GM12801 (cell line): ENCODE results near the gene ATP7A.

Experiments used
- TF ChIP-seq, protein P1 (sequence below): IDR thresholded peaks from one replicate; pipeline ENCODE4 v1.5.1; 2011; ENCODE audit warnings: control low read depth; ENCODE audit not compliant: insufficient read length; ENCODE audit errors: extremely low read depth

ATP7A gene

DNA sequence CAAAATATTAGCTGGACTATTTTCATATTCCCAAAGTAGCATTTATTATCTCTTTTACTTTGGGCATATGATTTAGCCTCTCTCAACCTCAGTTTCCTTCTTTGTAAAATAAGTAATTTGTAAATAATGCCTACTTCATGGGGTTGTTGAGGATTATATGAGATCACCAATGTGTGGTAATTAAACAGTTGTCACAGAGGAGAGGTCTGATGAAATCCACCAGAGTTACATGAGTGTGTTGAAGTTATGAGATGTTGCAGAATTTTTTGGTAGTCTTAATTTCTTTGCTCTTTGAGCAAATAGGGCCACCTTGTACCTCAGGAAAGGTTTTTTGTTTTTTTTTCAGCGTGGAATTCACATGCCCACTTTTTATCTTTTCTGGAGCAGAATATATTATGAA lies 9.8 kb upstream of the ATP7A start:
- TF ChIP-seq, protein P1, sequence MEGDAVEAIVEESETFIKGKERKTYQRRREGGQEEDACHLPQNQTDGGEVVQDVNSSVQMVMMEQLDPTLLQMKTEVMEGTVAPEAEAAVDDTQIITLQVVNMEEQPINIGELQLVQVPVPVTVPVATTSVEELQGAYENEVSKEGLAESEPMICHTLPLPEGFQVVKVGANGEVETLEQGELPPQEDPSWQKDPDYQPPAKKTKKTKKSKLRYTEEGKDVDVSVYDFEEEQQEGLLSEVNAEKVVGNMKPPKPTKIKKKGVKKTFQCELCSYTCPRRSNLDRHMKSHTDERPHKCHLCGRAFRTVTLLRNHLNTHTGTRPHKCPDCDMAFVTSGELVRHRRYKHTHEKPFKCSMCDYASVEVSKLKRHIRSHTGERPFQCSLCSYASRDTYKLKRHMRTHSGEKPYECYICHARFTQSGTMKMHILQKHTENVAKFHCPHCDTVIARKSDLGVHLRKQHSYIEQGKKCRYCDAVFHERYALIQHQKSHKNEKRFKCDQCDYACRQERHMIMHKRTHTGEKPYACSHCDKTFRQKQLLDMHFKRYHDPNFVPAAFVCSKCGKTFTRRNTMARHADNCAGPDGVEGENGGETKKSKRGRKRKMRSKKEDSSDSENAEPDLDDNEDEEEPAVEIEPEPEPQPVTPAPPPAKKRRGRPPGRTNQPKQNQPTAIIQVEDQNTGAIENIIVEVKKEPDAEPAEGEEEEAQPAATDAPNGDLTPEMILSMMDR, result no peak

DNA sequence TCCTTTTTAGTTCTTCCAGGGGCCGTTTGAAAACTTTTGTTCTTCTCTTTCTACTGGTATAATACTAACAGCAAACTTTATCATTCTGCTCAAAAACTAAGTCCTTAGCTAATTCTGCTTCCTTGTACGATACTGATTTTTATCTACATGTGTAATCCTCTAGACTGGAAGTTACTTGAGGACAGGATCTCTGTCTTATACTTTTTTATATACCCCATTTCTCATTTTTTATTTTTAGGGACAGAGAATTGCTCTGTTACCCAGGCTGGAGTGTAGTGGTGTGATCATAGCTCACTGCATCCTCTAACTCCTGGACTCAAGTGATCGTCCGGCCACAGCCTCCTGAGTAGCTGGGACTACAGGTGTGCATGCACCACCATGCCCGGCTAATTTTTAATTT lies 9.0 kb upstream of the ATP7A start:
- TF ChIP-seq, protein P1, result no peak

DNA sequence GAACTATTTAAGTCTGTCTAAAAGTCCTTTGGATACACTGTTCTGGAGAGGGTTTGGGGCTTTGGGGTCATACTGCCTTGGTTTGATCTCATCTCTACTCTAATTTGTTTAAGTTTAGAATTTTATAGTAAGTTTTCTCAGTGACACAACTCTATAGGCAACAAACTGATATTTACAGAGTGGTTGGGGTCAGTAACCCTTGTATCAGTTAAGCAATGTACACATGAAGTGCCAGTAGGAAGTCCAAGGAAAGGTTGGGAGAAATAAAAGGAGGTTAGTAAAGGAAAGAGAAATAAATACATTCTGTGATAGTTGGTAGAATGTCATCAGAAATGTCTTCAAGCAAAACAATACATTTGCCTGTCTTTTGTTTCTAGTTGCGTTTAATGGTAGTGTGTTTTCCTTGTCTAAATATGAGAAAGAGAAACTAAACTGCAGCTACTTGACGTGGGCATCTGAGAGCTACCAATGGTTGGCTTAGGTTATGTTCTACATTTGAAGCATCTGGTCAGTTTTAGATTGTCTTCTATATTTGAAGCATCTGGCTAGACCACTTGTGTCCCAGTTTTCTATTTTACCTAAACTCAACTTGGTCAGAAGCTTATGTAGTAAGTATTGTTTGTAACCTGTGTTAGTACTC lies 6.9 kb downstream of the ATP7A start:
- TF ChIP-seq, protein P1, result no peak

DNA sequence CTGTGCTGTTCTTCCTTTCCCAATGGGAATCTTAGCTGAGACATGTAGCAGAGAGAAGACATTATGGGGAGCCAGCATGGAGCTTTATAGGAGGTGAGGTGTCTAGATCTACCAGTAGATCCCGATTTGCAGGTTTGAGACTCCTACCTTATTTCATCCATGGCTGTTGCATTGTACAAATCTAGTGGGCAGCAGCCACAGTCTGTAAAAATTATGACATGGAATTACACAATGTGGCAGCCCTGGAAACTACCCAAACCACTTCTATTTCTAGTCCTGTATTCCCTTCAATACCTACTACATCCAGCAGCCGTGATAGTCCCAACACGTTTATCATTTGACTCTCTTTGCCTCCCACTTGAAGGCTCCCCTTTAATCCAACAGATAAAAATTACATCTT lies 8.1 kb downstream of the ATP7A start:
- TF ChIP-seq, protein P1, result no peak

DNA sequence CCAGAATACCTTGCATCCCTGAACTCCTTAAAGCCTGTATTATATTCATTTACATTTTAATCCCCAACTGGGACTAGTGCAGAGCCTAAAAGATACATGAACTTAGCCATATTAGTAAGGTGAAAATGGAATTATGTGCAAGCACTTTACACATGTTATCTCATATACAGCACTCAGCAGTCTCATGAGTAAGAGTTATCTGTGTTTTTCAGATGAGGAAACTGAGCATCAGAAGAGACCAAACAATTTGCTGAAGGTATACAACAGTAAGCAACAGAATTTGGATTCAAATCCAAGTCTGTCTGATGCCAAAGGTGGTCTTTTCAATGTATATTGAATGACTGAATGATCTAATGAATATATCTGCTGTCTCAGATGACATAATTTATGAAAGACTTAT lies 12.3 kb downstream of the ATP7A start:
- TF ChIP-seq, protein P1, result no peak

- TF ChIP-seq, protein P1, result no peak
Observed at GRCh38 chrX:77924320-77924859, 13.9 kb downstream of the ATP7A start.

DNA sequence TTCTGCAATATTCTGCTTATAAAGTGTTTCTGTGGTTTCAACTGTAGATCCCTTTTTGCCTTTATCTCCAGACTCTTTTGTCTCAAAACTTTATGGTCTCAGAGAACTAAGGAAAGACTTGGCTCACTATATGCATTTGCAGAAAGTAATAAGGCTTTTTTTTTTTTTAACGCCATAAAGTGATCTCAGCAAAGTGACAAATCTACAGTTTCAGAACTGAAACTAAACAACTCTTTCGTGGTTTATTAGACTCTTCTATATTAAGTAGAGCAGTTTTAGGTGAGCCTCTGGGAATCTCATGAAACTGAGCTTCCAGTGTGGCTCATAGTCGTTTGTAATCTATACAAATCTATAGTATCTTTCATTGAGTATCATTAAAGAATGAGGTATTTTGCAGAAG lies 15.3 kb downstream of the ATP7A start:
- TF ChIP-seq, protein P1, result no peak

- TF ChIP-seq, protein P1, result no peak
Observed at GRCh38 chrX:77930581-77930980, 20.1 kb downstream of the ATP7A start.
